ENCODE data around the gene DMKN.

- TF ChIP-seq, protein P1, sequence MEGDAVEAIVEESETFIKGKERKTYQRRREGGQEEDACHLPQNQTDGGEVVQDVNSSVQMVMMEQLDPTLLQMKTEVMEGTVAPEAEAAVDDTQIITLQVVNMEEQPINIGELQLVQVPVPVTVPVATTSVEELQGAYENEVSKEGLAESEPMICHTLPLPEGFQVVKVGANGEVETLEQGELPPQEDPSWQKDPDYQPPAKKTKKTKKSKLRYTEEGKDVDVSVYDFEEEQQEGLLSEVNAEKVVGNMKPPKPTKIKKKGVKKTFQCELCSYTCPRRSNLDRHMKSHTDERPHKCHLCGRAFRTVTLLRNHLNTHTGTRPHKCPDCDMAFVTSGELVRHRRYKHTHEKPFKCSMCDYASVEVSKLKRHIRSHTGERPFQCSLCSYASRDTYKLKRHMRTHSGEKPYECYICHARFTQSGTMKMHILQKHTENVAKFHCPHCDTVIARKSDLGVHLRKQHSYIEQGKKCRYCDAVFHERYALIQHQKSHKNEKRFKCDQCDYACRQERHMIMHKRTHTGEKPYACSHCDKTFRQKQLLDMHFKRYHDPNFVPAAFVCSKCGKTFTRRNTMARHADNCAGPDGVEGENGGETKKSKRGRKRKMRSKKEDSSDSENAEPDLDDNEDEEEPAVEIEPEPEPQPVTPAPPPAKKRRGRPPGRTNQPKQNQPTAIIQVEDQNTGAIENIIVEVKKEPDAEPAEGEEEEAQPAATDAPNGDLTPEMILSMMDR (IDR thresholded peaks at IDR 0.05) = no peak
- TF ChIP-seq SIN3A (IDR thresholded peaks at IDR 0.05; ENCODE audit: borderline replicate concordance, insufficient read depth, low read depth, low read length) (no peak), TCF7L2 (IDR thresholded peaks at IDR 0.05; ENCODE audit: low read depth, low read length) (no peak)
These were observed 65.6 kb downstream of the DMKN start, which contains the start of gene FFAR2 for GRCh38 chr19:35447606-35448469.

Measured in Panc1 (cell line).